GM23338 (cell line): Measurements from ENCODE around the gene BCL2. TPM values are rescaled to one million over a fixed set of nuclear protein-coding genes. Genes with fewer than 3 reads are reported as not detected.

ENCODE experiments used
- ATAC-seq: fragments of 200-7000 bp; cut with Tn5 transposase; 3 replicates; pipeline ENCODE4 v1.9.1; 2020
- DNase-seq: peaks from one replicate; pipeline ENCODE4 v3.0.0-alpha.2; 2015; ENCODE audit warnings: low spot score
- H2AFZ ChIP-seq: fragments of 200-600 bp; sonication (generic); 2 replicates; pipeline ENCODE4 v1.8.0; 2016; ENCODE audit warnings: antibody characterized with exemption, mild to moderate bottlenecking, moderate library complexity
- H3F3A ChIP-seq: fragments of 200-600 bp; sonication (generic); replicated peaks from 2 replicates; pipeline ENCODE4 v1.8.0; 2017; ENCODE audit warnings: antibody characterized with exemption, mixed run types, low read depth
- H3K27ac ChIP-seq: fragments of 200-600 bp; sonication (generic); 2 replicates; pipeline ENCODE4 v1.6.1; 2016; ENCODE audit warnings: low read depth
- H3K27me3 ChIP-seq: fragments of 200-600 bp; sonication (generic); 2 replicates; pipeline ENCODE4 v1.8.0; 2016; ENCODE audit warnings: mild to moderate bottlenecking, mixed run types, moderate library complexity; ENCODE audit not compliant: insufficient read depth
- H3K36me3 ChIP-seq: fragments of 200-600 bp; sonication (generic); 2 replicates; pipeline ENCODE4 v1.8.0; 2016; ENCODE audit warnings: mild to moderate bottlenecking; ENCODE audit not compliant: insufficient read depth
- H3K4me1 ChIP-seq: fragments of 200-600 bp; sonication (generic); 2 replicates; pipeline ENCODE4 v1.8.0; 2016; ENCODE audit warnings: mild to moderate bottlenecking, moderate library complexity; ENCODE audit not compliant: insufficient read depth
- H3K4me2 ChIP-seq: fragments of 200-600 bp; sonication (generic); 2 replicates; pipeline ENCODE4 v1.7.1; 2017; ENCODE audit warnings: mixed run types
- H3K4me3 ChIP-seq: fragments of 200-600 bp; sonication (generic); 2 replicates; pipeline ENCODE4 v1.6.1; 2016; ENCODE audit warnings: mixed run types
- H3K79me2 ChIP-seq: fragments of 200-600 bp; sonication (generic); replicated peaks from 2 replicates; pipeline ENCODE4 v1.8.0; 2017; ENCODE audit warnings: mild to moderate bottlenecking; ENCODE audit not compliant: insufficient read depth
- H3K9me2 ChIP-seq: fragments of 200-600 bp; sonication (generic); 2 replicates; pipeline ENCODE4 v1.8.0; 2017; ENCODE audit not compliant: insufficient read depth
- H4K20me1 ChIP-seq: fragments of 200-600 bp; sonication (generic); replicated peaks from 2 replicates; pipeline ENCODE4 v1.8.0; 2017; ENCODE audit warnings: mild to moderate bottlenecking; ENCODE audit not compliant: insufficient read depth
- H3K27ac Mint-ChIP-seq: 2 replicates; pipeline ENCODE4 v1.8.0; 2020; ENCODE audit warnings: inconsistent platforms, mild to moderate bottlenecking, moderate library complexity, mixed read lengths
- H3K27me3 Mint-ChIP-seq: 3 replicates; pipeline ENCODE4 v1.8.0; 2022; ENCODE audit warnings: low read depth, mild to moderate bottlenecking, moderate library complexity, mixed read lengths, inconsistent platforms; ENCODE audit not compliant: insufficient read depth, poor library complexity
- H3K36me3 Mint-ChIP-seq: 3 replicates; pipeline ENCODE4 v1.8.0; 2021; ENCODE audit warnings: low read depth, mild to moderate bottlenecking, inconsistent platforms, moderate library complexity, mixed read lengths
- H3K4me1 Mint-ChIP-seq: 3 replicates; pipeline ENCODE4 v1.8.0; 2020; ENCODE audit warnings: mild to moderate bottlenecking, inconsistent platforms, mixed read lengths
- H3K4me3 Mint-ChIP-seq: 3 replicates; pipeline ENCODE4 v1.8.0; 2021; ENCODE audit warnings: moderate library complexity, mild to moderate bottlenecking, inconsistent platforms, mixed read lengths
- H3K9me3 Mint-ChIP-seq: 3 replicates; pipeline ENCODE4 v1.8.0; 2020; ENCODE audit warnings: moderate library complexity, mild to moderate bottlenecking, inconsistent platforms, mixed read lengths
- ZNF114 ChIP-seq: fragments of 250-450 bp; sonication (Bioruptor Pico); IDR thresholded peaks from 2 replicates; pipeline ENCODE4 v1.5.0; 2020; ENCODE audit warnings: mild to moderate bottlenecking, moderate library complexity
- ZNF462 ChIP-seq: fragments of 250-450 bp; sonication (Bioruptor Pico); IDR thresholded peaks from 2 replicates; pipeline ENCODE4 v1.5.0; 2020; ENCODE audit warnings: mild to moderate bottlenecking, moderate library complexity
- polyA plus RNA-seq: library from polyadenylated mRNA; unstranded; fragments of >200 nt; fragmentation: Nextera tagmentation; extraction: Ambion mirVana; gene quantifications from 2 replicates; pipeline ENCODE4 v1.2.1, GENCODE V29; 2016
- total RNA-seq: library from RNA; depleted of rRNA; stranded (reverse); fragments of >200 nt; shearing (Covaris generic); gene quantifications from 2 replicates; pipeline ENCODE4 v1.2.3, GENCODE V29; 2014
- TF ChIP-seq, protein P1 (sequence below), 2 experiments: fragments of 200-600 bp in 1 of 2; sonication (generic) in 1 of 2; conservative IDR thresholded peaks; 2 replicates each; pipeline versions ENCODE4 v1.5.1 to v1.6.1; 2016 to 2017; ENCODE audit warnings: antibody characterized with exemption in 2 of 2, low read depth in 2 of 2, mild to moderate bottlenecking in 2 of 2, moderate library complexity in 1 of 2

Gene BCL2
- total and polyA plus RNA-seq, 2 experiments from 2014 or later, result 1.2 to 4.0 TPM

- TF ChIP-seq ZNF462 (CRISPR knock-in tag), result no peak
- TF ChIP-seq, protein P1, sequence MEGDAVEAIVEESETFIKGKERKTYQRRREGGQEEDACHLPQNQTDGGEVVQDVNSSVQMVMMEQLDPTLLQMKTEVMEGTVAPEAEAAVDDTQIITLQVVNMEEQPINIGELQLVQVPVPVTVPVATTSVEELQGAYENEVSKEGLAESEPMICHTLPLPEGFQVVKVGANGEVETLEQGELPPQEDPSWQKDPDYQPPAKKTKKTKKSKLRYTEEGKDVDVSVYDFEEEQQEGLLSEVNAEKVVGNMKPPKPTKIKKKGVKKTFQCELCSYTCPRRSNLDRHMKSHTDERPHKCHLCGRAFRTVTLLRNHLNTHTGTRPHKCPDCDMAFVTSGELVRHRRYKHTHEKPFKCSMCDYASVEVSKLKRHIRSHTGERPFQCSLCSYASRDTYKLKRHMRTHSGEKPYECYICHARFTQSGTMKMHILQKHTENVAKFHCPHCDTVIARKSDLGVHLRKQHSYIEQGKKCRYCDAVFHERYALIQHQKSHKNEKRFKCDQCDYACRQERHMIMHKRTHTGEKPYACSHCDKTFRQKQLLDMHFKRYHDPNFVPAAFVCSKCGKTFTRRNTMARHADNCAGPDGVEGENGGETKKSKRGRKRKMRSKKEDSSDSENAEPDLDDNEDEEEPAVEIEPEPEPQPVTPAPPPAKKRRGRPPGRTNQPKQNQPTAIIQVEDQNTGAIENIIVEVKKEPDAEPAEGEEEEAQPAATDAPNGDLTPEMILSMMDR (conservative IDR thresholded peaks at IDR 0.05; ENCODE audit: low read depth in 2 of 2), result no peak
These were observed 235.3 kb downstream of the BCL2 start (continued) for GRCh38 chr18:63084219-63084618.

GRCh38 chr18:63083555-63083954, 236.0 kb downstream of the BCL2 start:
- Histone ChIP-seq H3K27me3 (no peaks in the 10 kb centered on the region), H4K20me1 (no peaks in the 10 kb centered on the region), H3K27ac (no peak overlapping the region), H3K9me2 (no peaks in the 10 kb centered on the region), H3K79me2 (no peaks in the 10 kb centered on the region), H3K4me2 (no peak overlapping the region), H2AFZ (no peak overlapping the region), H3K36me3 (no peaks in the 10 kb centered on the region), H3K4me1 (peaks cover 4% of the 10 kb centered on the region), H3K4me3 (no peak overlapping the region), H3F3A (no peaks in the 10 kb centered on the region)
- H3K36me3 Mint-ChIP-seq, result no peaks in the 10 kb centered on the region
- TF ChIP-seq ZNF114 (CRISPR knock-in tag), result no peak
- ATAC-seq (no peak), DNase-seq (no peak)
- H3K4me1 Mint-ChIP-seq, result peaks cover 12% of the 10 kb centered on the region
- no peaks in the 10 kb centered on the region; the same call in 2 of the 3 replicates for H3K9me3 Mint-ChIP-seq
- H3K4me3 Mint-ChIP-seq, result no peak overlapping the region
- peaks cover 3% of the 10 kb centered on the region for H3K27me3 Mint-ChIP-seq
- H3K27ac Mint-ChIP-seq, result no peak overlapping the region
